HepG2 (cell line): ENCODE data around the gene ASGR1. TPM values are rescaled to one million over a fixed set of nuclear protein-coding genes. Genes with fewer than 3 reads are reported as not detected.

Source experiments
- BCL3 ChIP-seq: sonication (generic); formaldehyde crosslinking; IDR thresholded peaks from 2 replicates; pipeline ENCODE4 v1.5.1; 2020; ENCODE audit warnings: mild to moderate bottlenecking, missing genetic modification reagents, moderate library complexity
- CBX2 ChIP-seq, 2 experiments: fragments of 200-600 bp in 1 of 2; sonication (generic); formaldehyde crosslinking in 1 of 2; IDR thresholded peaks; 2 replicates each; pipeline versions ENCODE4 v1.7.0 to v1.8.1; 2018 to 2022; ENCODE audit warnings: low read depth in 2 of 2, low read length in 1 of 2, mild to moderate bottlenecking in 1 of 2, missing genetic modification reagents in 1 of 2
- EEA1 ChIP-seq: sonication (generic); formaldehyde crosslinking; IDR thresholded peaks from 2 replicates; pipeline ENCODE4 v1.5.1; 2020; ENCODE audit warnings: mild to moderate bottlenecking, missing genetic modification reagents, borderline replicate concordance
- HNF1B ChIP-seq: sonication (generic); formaldehyde crosslinking; IDR thresholded peaks from 2 replicates; pipeline ENCODE4 v1.5.1; 2020; ENCODE audit warnings: mild to moderate bottlenecking, moderate library complexity, missing genetic modification reagents
- YEATS4 ChIP-seq: sonication (generic); formaldehyde crosslinking; IDR thresholded peaks from 2 replicates; pipeline ENCODE4 v1.4.0; 2020; ENCODE audit warnings: missing genetic modification reagents, borderline replicate concordance
- ZFP37 ChIP-seq: sonication (generic); formaldehyde crosslinking; IDR thresholded peaks from 2 replicates; pipeline ENCODE4 v1.4.0; 2020; ENCODE audit warnings: missing genetic modification reagents, borderline replicate concordance
- ZNF292 ChIP-seq: sonication (generic); formaldehyde crosslinking; IDR thresholded peaks from 2 replicates; pipeline ENCODE4 v1.8.1; 2022; ENCODE audit warnings: mild to moderate bottlenecking, low read depth, missing genetic modification reagents, borderline replicate concordance
- ZNF597 ChIP-seq: sonication (generic); formaldehyde crosslinking; IDR thresholded peaks from 2 replicates; pipeline ENCODE4 v1.5.0; 2020; ENCODE audit warnings: missing genetic modification reagents
- polyA plus RNA-seq, 8 experiments: library from polyadenylated mRNA; depleted of rRNA in 3 of 8; stranded (reverse) in 7 of 8; unstranded in 1 of 8; fragments of >200 nt; fragmentation: Illumina TruSeq in 4 of 8; extraction: Trizol in 4 of 8; gene quantifications; 2 replicates each; pipeline versions ENCODE4 v1.2.1 to v1.2.3, GENCODE V29; 2011 to 2016; ENCODE audit warnings: low read depth in 4 of 8, missing spikeins in 1 of 8, mixed read lengths in 1 of 8; ENCODE audit not compliant: insufficient read depth in 1 of 8
- total RNA-seq, 5 experiments: library from RNA; depleted of rRNA; stranded (reverse); fragments of >200 nt; fragmentation: Illumina TruSeq; extraction: Trizol; gene quantifications; 2 replicates each; pipeline ENCODE4 v1.2.3, GENCODE V29; 2016; ENCODE audit warnings: low read depth in 1 of 5
- TF ChIP-seq, protein P1 (sequence below): sonication (generic); formaldehyde crosslinking; IDR thresholded peaks from 2 replicates; pipeline ENCODE4 v1.8.0; 2022; ENCODE audit warnings: mild to moderate bottlenecking, missing genetic modification reagents; ENCODE audit not compliant: insufficient replicate concordance
- TF ChIP-seq, protein P2 (sequence below): sonication (generic); formaldehyde crosslinking; IDR thresholded peaks from 2 replicates; pipeline ENCODE4 v1.4.0; 2020; ENCODE audit warnings: missing genetic modification reagents
- TF ChIP-seq, protein P3 (sequence below): sonication (generic); formaldehyde crosslinking; IDR thresholded peaks from 2 replicates; pipeline ENCODE4 v1.4.0; 2020; ENCODE audit warnings: missing genetic modification reagents, low read depth, mild to moderate bottlenecking, borderline replicate concordance
- TF ChIP-seq, protein P4 (sequence below): IDR thresholded peaks from 2 replicates; pipeline ENCODE4 v1.6.1; 2016

ASGR1 gene
- total and polyA plus RNA-seq, 2 of the 13 experiments (the other 11 are each of a cell fraction or from before 2014, with no cell fraction given), result 353 to 796 TPM

- TF ChIP-seq, protein P1, sequence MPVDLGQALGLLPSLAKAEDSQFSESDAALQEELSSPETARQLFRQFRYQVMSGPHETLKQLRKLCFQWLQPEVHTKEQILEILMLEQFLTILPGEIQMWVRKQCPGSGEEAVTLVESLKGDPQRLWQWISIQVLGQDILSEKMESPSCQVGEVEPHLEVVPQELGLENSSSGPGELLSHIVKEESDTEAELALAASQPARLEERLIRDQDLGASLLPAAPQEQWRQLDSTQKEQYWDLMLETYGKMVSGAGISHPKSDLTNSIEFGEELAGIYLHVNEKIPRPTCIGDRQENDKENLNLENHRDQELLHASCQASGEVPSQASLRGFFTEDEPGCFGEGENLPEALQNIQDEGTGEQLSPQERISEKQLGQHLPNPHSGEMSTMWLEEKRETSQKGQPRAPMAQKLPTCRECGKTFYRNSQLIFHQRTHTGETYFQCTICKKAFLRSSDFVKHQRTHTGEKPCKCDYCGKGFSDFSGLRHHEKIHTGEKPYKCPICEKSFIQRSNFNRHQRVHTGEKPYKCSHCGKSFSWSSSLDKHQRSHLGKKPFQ (CRISPR knock-in tag), result no peak
- 0 out of 2 replicates have a peak, but pooled peaks have one; percentile 38 for TF ChIP-seq HNF1B (CRISPR knock-in tag)
- TF ChIP-seq EEA1 (CRISPR knock-in tag), result peak; percentile 70; the same call in 1 of the 2 replicates
- TF ChIP-seq BCL3 (CRISPR knock-in tag), result peak; percentile 86; the same call in 1 of the 2 replicates
- no peak for TF ChIP-seq ZNF597 (CRISPR knock-in tag)
- TF ChIP-seq ZFP37 (CRISPR knock-in tag), result peak; percentile 94; the same call in 1 of the 2 replicates
- TF ChIP-seq, protein P2, sequence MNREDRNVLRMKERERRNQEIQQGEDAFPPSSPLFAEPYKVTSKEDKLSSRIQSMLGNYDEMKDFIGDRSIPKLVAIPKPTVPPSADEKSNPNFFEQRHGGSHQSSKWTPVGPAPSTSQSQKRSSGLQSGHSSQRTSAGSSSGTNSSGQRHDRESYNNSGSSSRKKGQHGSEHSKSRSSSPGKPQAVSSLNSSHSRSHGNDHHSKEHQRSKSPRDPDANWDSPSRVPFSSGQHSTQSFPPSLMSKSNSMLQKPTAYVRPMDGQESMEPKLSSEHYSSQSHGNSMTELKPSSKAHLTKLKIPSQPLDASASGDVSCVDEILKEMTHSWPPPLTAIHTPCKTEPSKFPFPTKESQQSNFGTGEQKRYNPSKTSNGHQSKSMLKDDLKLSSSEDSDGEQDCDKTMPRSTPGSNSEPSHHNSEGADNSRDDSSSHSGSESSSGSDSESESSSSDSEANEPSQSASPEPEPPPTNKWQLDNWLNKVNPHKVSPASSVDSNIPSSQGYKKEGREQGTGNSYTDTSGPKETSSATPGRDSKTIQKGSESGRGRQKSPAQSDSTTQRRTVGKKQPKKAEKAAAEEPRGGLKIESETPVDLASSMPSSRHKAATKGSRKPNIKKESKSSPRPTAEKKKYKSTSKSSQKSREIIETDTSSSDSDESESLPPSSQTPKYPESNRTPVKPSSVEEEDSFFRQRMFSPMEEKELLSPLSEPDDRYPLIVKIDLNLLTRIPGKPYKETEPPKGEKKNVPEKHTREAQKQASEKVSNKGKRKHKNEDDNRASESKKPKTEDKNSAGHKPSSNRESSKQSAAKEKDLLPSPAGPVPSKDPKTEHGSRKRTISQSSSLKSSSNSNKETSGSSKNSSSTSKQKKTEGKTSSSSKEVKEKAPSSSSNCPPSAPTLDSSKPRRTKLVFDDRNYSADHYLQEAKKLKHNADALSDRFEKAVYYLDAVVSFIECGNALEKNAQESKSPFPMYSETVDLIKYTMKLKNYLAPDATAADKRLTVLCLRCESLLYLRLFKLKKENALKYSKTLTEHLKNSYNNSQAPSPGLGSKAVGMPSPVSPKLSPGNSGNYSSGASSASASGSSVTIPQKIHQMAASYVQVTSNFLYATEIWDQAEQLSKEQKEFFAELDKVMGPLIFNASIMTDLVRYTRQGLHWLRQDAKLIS (CRISPR knock-in tag), result no peak
- peak; percentile 82 for TF ChIP-seq YEATS4 (CRISPR knock-in tag)
- TF ChIP-seq, protein P3, sequence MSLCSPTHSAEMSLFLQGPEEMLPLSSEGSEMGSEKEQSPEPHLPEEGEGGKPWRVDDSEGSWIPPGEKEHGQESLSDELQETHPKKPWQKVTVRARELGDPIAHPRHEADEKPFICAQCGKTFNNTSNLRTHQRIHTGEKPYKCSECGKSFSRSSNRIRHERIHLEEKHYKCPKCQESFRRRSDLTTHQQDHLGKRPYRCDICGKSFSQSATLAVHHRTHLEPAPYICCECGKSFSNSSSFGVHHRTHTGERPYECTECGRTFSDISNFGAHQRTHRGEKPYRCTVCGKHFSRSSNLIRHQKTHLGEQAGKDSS (CRISPR knock-in tag), result peak; percentile 68; the same call in 1 of the 2 replicates
- TF ChIP-seq, protein P4, sequence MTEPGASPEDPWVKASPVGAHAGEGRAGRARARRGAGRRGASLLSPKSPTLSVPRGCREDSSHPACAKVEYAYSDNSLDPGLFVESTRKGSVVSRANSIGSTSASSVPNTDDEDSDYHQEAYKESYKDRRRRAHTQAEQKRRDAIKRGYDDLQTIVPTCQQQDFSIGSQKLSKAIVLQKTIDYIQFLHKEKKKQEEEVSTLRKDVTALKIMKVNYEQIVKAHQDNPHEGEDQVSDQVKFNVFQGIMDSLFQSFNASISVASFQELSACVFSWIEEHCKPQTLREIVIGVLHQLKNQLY (CRISPR knock-in tag), result peak; percentile 88
- no peak for TF ChIP-seq CBX2 (IDR thresholded peaks at IDR 0.05; ENCODE audit: low read depth, low read length)
- peak; percentile 73; the same call in 1 of the 2 replicates for TF ChIP-seq CBX2 (CRISPR knock-in tag; IDR thresholded peaks at IDR 0.05; ENCODE audit: low read depth)
- TF ChIP-seq ZNF292 (CRISPR knock-in tag), result peak; percentile 63; the same call in 1 of the 2 replicates
Observed at GRCh38 chr17:7156342-7156940, 22.7 kb downstream of the ASGR1 start (continued).
